RWPE2 (cell line): ENCODE results near the gene COG7.

Source experiments
- ATAC-seq: fragments of 200-7000 bp; cut with Tn5 transposase; 3 replicates; pipeline ENCODE4 v1.9.1; 2021; ENCODE audit warnings: low read depth
- DNase-seq: peaks from one replicate; pipeline ENCODE4 v3.0.0-alpha.2; 2020; ENCODE audit warnings: low spot score
- H3K27ac ChIP-seq: fragments of 450-650 bp; 2 replicates; pipeline ENCODE4 v1.5.1; 2017; ENCODE audit warnings: mild to moderate bottlenecking; ENCODE audit not compliant: poor library complexity, severe bottlenecking
- H3K27me3 ChIP-seq: fragments of 250-450 bp; sonication (Bioruptor Pico); 2 replicates; pipeline ENCODE4 v1.5.1; 2021; ENCODE audit warnings: mild to moderate bottlenecking, moderate library complexity; ENCODE audit not compliant: insufficient read depth, poor library complexity, severe bottlenecking
- H3K36me3 ChIP-seq: fragments of 250-450 bp; sonication (Bioruptor Pico); 2 replicates; pipeline ENCODE4 v1.5.1; 2020; ENCODE audit warnings: low read depth, mild to moderate bottlenecking, moderate library complexity
- H3K4me1 ChIP-seq: fragments of 250-450 bp; sonication (Bioruptor Pico); 2 replicates; pipeline ENCODE4 v1.5.1; 2021; ENCODE audit warnings: mild to moderate bottlenecking, moderate library complexity; ENCODE audit not compliant: insufficient read depth, poor library complexity, severe bottlenecking
- H3K4me3 ChIP-seq: fragments of 250-450 bp; sonication (Bioruptor Pico); 2 replicates; pipeline ENCODE4 v1.5.1; 2021; ENCODE audit warnings: mild to moderate bottlenecking, moderate library complexity; ENCODE audit not compliant: severe bottlenecking
- H3K9me3 ChIP-seq: fragments of 250-450 bp; sonication (Bioruptor Pico); 2 replicates; pipeline ENCODE4 v1.5.1; 2021; ENCODE audit warnings: mild to moderate bottlenecking, moderate library complexity; ENCODE audit not compliant: severe bottlenecking
- CTCF ChIP-seq: fragments of 450-650 bp; IDR thresholded peaks from one replicate; pipeline ENCODE4 v1.5.1; 2017; ENCODE audit warnings: mild to moderate bottlenecking, moderate library complexity; ENCODE audit not compliant: poor library complexity, severe bottlenecking

The COG7 gene

GRCh38 chr16:23348579-23349469 is 104.2 kb downstream of the COG7 start:
- H3K27ac ChIP-seq: no peak overlapping the region
- H3K4me1 ChIP-seq: no peaks in the 10 kb centered on the region
- no peaks in the 10 kb centered on the region for H3K36me3 ChIP-seq
- H3K27me3 ChIP-seq: no peaks in the 10 kb centered on the region
- ATAC-seq: no peak
- DNase-seq: no peak
- TF ChIP-seq CTCF: no peak
- H3K4me3 ChIP-seq: no peak overlapping the region
- H3K9me3 ChIP-seq: no peaks in the 10 kb centered on the region

GRCh38 chr16:23345237-23345636 is 107.8 kb downstream of the COG7 start:
- no peaks in the 10 kb centered on the region for H3K4me1 ChIP-seq
- no peak for TF ChIP-seq CTCF
- DNase-seq (no peak), ATAC-seq (no peak)
- no peaks in the 10 kb centered on the region for H3K9me3 ChIP-seq
- H3K4me3 ChIP-seq: no peak overlapping the region
- H3K27me3 ChIP-seq: no peaks in the 10 kb centered on the region
- H3K36me3 ChIP-seq: no peaks in the 10 kb centered on the region
- H3K27ac ChIP-seq: no peak overlapping the region

GRCh38 chr16:23343643-23344612 is 109.1 kb downstream of the COG7 start:
- Histone ChIP-seq H3K27ac (no peak overlapping the region), H3K36me3 (no peaks in the 10 kb centered on the region), H3K27me3 (no peaks in the 10 kb centered on the region), H3K4me1 (no peaks in the 10 kb centered on the region), H3K9me3 (no peaks in the 10 kb centered on the region), H3K4me3 (no peak overlapping the region)
- no peak for TF ChIP-seq CTCF
- ATAC-seq: no peak
- DNase-seq: no peak

- TF ChIP-seq CTCF: no peak
- Histone ChIP-seq H3K27ac (no peak overlapping the region), H3K4me3 (no peak overlapping the region), H3K27me3 (no peaks in the 10 kb centered on the region), H3K9me3 (no peaks in the 10 kb centered on the region), H3K36me3 (no peaks in the 10 kb centered on the region), H3K4me1 (no peaks in the 10 kb centered on the region)
- DNase-seq (no peak), ATAC-seq (no peak)
These were observed 110.8 kb downstream of the COG7 start for GRCh38 chr16:23342083-23342640.
